Measurements from ENCODE around the gene EDIL3.
"Not testable (repeated sequence)": the region's sequence is repeated elsewhere in the genome, so short reads cannot be mapped to it uniquely, and the experiment has no call there.

The EDIL3 gene

DNA sequence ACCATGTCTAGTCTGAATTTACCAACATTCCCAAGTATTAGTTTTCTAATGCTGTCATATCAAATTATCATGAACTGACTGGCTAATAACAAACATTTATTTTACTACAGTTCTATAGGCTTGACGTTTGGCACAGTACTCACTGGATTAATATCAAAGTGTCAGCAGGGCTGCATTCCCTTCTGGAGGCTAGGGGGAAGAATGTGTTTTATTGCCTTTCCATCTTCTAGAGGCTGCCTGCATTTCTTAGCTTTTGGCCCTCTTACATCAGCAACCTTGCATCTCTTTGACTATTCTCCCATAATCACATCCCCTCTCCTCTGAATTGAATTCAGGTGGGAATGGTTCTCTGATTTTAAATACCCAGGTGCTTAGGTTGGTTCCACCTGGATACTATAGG lies 84.7 kb downstream of the EDIL3 start:
- no peak overlapping the region for H2AK5ac ChIP-seq (ENCODE audit: low read length, severe bottlenecking)
- no peak overlapping the region for H3K23ac ChIP-seq (ENCODE audit: low read length in 2 of 2)
- no peak overlapping the region for H2BK15ac ChIP-seq (ENCODE audit: low read depth, poor library complexity, severe bottlenecking)
- H4K8ac ChIP-seq (ENCODE audit: low read length) = no peak overlapping the region
- no peak overlapping the region for H4K91ac ChIP-seq (ENCODE audit: low read length)
- H3K4me3 ChIP-seq (ENCODE audit: insufficient read depth in 1 of 2, low read depth in 1 of 2, low read length in 2 of 2) = no peak overlapping the region
- no peak overlapping the region for H2BK120ac ChIP-seq (ENCODE audit: low read depth, low read length)
- H2AFZ ChIP-seq (ENCODE audit: low read depth, low read length) = no peak overlapping the region
- H3K36me3 ChIP-seq (ENCODE audit: control insufficient read depth in 1 of 2, insufficient read depth in 2 of 2, low read depth in 1 of 2, low read length in 2 of 2) = no peaks in the 10 kb centered on the region
- H3K79me1 ChIP-seq (replicated peaks; ENCODE audit: low read length, poor library complexity, severe bottlenecking) = no peaks in the 10 kb centered on the region
- no peak overlapping the region for H3K4me2 ChIP-seq (ENCODE audit: low read length, poor library complexity, severe bottlenecking)
- no peaks in the 10 kb centered on the region for H3K27me3 ChIP-seq (ENCODE audit: control insufficient read depth in 1 of 2, insufficient read depth in 1 of 2, low read length in 2 of 2)
- H3K18ac ChIP-seq (ENCODE audit: low read depth in 1 of 2, low read length in 2 of 2) = no peak overlapping the region
- 83% methylated on average over 1 of the region's 1 CpG for WGBS
- no peak overlapping the region for H2BK12ac ChIP-seq (ENCODE audit: low read length in 2 of 2)
- H3K14ac ChIP-seq (ENCODE audit: low read length in 2 of 2) = no peak overlapping the region
- H3K4ac ChIP-seq (ENCODE audit: low read depth in 1 of 2, low read length in 2 of 2) = no peak overlapping the region
- no peak overlapping the region for H3K9ac ChIP-seq (ENCODE audit: low read length)
- H3K4me1 ChIP-seq (ENCODE audit: control insufficient read depth, insufficient read depth, low read depth, low read length) = no peaks in the 10 kb centered on the region
- no peaks in the 10 kb centered on the region for H3K9me3 ChIP-seq (ENCODE audit: control insufficient read depth, low read length)
- DNase-seq = no peak
- no peak overlapping the region for H3K27ac ChIP-seq (ENCODE audit: low read length, poor library complexity, severe bottlenecking)
- H2BK5ac ChIP-seq (ENCODE audit: low read depth, low read length, poor library complexity, severe bottlenecking) = no peak overlapping the region

DNA sequence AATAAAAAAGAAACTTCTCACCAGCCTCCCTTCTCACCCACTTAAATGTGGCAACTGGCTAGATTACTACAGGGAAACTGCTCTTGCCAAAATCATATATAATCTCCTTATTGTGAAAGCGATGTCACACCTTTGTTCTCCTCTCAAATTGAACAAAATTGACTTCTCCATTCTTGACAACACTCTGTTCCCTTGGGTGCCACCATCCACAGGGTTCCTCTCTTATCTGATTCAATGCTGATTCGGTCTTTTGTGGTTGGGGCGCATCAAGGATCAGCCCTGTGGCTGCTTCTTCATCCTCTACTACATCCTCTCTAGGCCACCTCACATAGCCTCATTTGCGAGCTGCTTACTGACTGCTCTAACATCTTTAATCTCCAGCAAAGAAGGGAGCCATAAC lies 86.1 kb downstream of the EDIL3 start:
- H3K4me3 ChIP-seq (ENCODE audit: insufficient read depth in 1 of 2, low read depth in 1 of 2, low read length in 2 of 2) = no peak overlapping the region
- H3K9ac ChIP-seq (ENCODE audit: low read length) = no peak overlapping the region
- DNase-seq = no peak
- H3K18ac ChIP-seq (ENCODE audit: low read depth in 1 of 2, low read length in 2 of 2) = no peak overlapping the region
- H3K14ac ChIP-seq (ENCODE audit: low read length in 2 of 2) = no peak overlapping the region
- H4K91ac ChIP-seq (ENCODE audit: low read length) = no peak overlapping the region
- H2AK5ac ChIP-seq (ENCODE audit: low read length, severe bottlenecking) = peak overlapping the region; percentile 43
- WGBS = 93% methylated on average over 3 of the region's 4 CpGs
- no peaks in the 10 kb centered on the region for H3K27me3 ChIP-seq (ENCODE audit: control insufficient read depth in 1 of 2, insufficient read depth in 1 of 2, low read length in 2 of 2)
- no peak overlapping the region for H2BK5ac ChIP-seq (ENCODE audit: low read depth, low read length, poor library complexity, severe bottlenecking)
- H3K36me3 ChIP-seq (ENCODE audit: control insufficient read depth in 1 of 2, insufficient read depth in 2 of 2, low read depth in 1 of 2, low read length in 2 of 2) = no peaks in the 10 kb centered on the region
- H3K4ac ChIP-seq (ENCODE audit: low read depth in 1 of 2, low read length in 2 of 2) = no peak overlapping the region
- no peak overlapping the region for H2AFZ ChIP-seq (ENCODE audit: low read depth, low read length)
- H2BK120ac ChIP-seq (ENCODE audit: low read depth, low read length) = no peak overlapping the region
- no peaks in the 10 kb centered on the region for H3K79me1 ChIP-seq (replicated peaks; ENCODE audit: low read length, poor library complexity, severe bottlenecking)
- H3K4me1 ChIP-seq (ENCODE audit: control insufficient read depth, insufficient read depth, low read depth, low read length) = no peaks in the 10 kb centered on the region
- H2BK15ac ChIP-seq (ENCODE audit: low read depth, poor library complexity, severe bottlenecking) = no peak overlapping the region
- H3K23ac ChIP-seq (ENCODE audit: low read length in 2 of 2) = no peak overlapping the region
- H3K9me3 ChIP-seq (ENCODE audit: control insufficient read depth, low read length) = no peaks in the 10 kb centered on the region
- H4K8ac ChIP-seq (ENCODE audit: low read length) = no peak overlapping the region
- no peak overlapping the region for H3K4me2 ChIP-seq (ENCODE audit: low read length, poor library complexity, severe bottlenecking)
- H2BK12ac ChIP-seq (ENCODE audit: low read length in 2 of 2) = no peak overlapping the region
- no peak overlapping the region for H3K27ac ChIP-seq (ENCODE audit: low read length, poor library complexity, severe bottlenecking)

DNA sequence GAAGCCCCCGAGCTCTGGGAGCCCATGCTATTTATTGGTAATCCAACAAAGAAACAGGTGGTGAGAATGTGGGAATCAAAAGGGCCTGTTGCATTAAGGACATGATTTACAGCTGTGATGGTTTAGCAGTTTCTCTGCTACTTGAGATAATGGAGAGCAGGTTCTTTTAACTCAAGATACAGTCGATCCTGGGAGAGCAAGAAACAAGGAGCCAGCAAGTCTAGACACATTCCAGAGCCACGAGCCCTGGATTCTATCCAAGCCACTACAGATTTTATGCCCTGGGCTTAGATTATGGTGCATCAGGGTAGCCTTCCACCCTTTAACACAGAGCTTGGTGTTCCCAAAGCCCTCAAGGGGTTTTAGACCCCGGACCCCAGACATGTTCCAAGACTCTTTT lies 87.0 kb downstream of the EDIL3 start:
- H2BK5ac ChIP-seq (ENCODE audit: low read depth, low read length, poor library complexity, severe bottlenecking); H3K14ac ChIP-seq (ENCODE audit: low read length in 2 of 2); H2BK15ac ChIP-seq (ENCODE audit: low read depth, poor library complexity, severe bottlenecking); H2AFZ ChIP-seq (ENCODE audit: low read depth, low read length); H3K4ac ChIP-seq (ENCODE audit: low read depth in 1 of 2, low read length in 2 of 2); H3K27me3 ChIP-seq (ENCODE audit: control insufficient read depth in 1 of 2, insufficient read depth in 1 of 2, low read length in 2 of 2); H3K4me2 ChIP-seq (ENCODE audit: low read length, poor library complexity, severe bottlenecking); H3K18ac ChIP-seq (ENCODE audit: low read depth in 1 of 2, low read length in 2 of 2); H4K91ac ChIP-seq (ENCODE audit: low read length); H3K79me1 ChIP-seq (replicated peaks; ENCODE audit: low read length, poor library complexity, severe bottlenecking); H3K4me1 ChIP-seq (ENCODE audit: control insufficient read depth, insufficient read depth, low read depth, low read length); H3K4me3 ChIP-seq (ENCODE audit: insufficient read depth in 1 of 2, low read depth in 1 of 2, low read length in 2 of 2); H4K8ac ChIP-seq (ENCODE audit: low read length); H3K9me3 ChIP-seq (ENCODE audit: control insufficient read depth, low read length); H3K36me3 ChIP-seq (ENCODE audit: control insufficient read depth in 1 of 2, insufficient read depth in 2 of 2, low read depth in 1 of 2, low read length in 2 of 2); H2BK120ac ChIP-seq (ENCODE audit: low read depth, low read length); H2BK12ac ChIP-seq (ENCODE audit: low read length in 2 of 2); DNase-seq; H3K23ac ChIP-seq (ENCODE audit: low read length in 2 of 2); H3K9ac ChIP-seq (ENCODE audit: low read length): not testable (repeated sequence)
- Histone ChIP-seq H2AK5ac (ENCODE audit: low read length, severe bottlenecking) (peak overlapping the region; percentile 32), H3K27ac (ENCODE audit: low read length, poor library complexity, severe bottlenecking) (peak overlapping the region; percentile 35)
- WGBS = 51% methylated on average over 4 of the region's 4 CpGs

DNA sequence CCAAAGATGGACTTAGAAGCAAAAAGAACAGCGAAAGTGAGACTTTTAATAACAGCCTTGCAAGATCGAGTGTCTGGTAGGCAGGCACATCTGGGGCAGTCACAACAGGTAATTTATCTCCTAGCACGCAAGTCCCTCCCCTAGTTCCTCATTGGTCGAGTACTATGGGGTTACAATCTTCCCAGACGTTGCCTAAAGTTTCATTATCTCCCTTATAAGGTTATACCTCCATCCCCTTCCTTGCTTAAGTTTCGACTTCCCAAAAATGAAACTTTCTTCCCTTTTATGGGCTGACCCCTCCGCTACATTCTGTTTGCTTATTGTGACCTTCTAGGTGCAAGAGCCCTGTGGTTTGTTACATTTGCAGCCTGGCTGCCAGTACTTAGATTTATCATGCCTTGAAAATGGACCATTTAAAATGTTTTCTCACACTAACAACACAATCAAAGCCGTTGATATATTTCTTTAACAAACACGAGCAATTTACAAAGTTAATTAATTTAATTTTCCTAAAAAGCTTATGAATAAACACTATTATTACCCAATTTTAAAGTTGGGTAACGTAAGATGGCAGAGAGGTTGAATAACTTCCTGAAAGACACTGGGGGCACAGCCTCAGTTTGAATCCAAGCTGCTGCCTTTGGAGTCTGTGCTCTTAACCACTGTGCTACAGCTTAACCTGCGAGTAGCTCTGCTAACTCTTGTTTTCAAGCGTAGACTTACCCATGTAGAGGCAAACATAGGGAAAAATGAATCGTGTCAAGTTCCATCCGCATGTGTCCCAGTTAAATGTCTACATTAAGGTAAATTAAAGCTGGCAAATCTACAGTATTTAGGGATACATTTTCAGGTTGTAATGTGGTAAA lies 91.7 kb downstream of the EDIL3 start:
- DNase-seq = no peak
- Histone ChIP-seq H3K27ac (ENCODE audit: low read length, poor library complexity, severe bottlenecking) (peak overlapping the region; percentile 57), H4K91ac (ENCODE audit: low read length) (no peak overlapping the region), H3K36me3 (ENCODE audit: control insufficient read depth in 1 of 2, insufficient read depth in 2 of 2, low read depth in 1 of 2, low read length in 2 of 2) (no peaks in the 10 kb centered on the region), H3K4ac (ENCODE audit: low read depth in 1 of 2, low read length in 2 of 2) (no peak overlapping the region), H3K4me1 (ENCODE audit: control insufficient read depth, insufficient read depth, low read depth, low read length) (no peaks in the 10 kb centered on the region), H3K9me3 (ENCODE audit: control insufficient read depth, low read length) (no peaks in the 10 kb centered on the region), H2BK120ac (ENCODE audit: low read depth, low read length) (no peak overlapping the region), H3K9ac (ENCODE audit: low read length) (no peak overlapping the region), H3K79me1 (replicated peaks; ENCODE audit: low read length, poor library complexity, severe bottlenecking) (no peaks in the 10 kb centered on the region), H4K8ac (ENCODE audit: low read length) (no peak overlapping the region), H2BK12ac (ENCODE audit: low read length in 2 of 2) (no peak overlapping the region), H3K18ac (ENCODE audit: low read depth in 1 of 2, low read length in 2 of 2) (no peak overlapping the region), H3K4me2 (ENCODE audit: low read length, poor library complexity, severe bottlenecking) (no peak overlapping the region), H2AFZ (ENCODE audit: low read depth, low read length) (no peak overlapping the region), H3K4me3 (ENCODE audit: insufficient read depth in 1 of 2, low read depth in 1 of 2, low read length in 2 of 2) (no peak overlapping the region), H3K14ac (ENCODE audit: low read length in 2 of 2) (no peak overlapping the region), H3K27me3 (ENCODE audit: control insufficient read depth in 1 of 2, insufficient read depth in 1 of 2, low read length in 2 of 2) (no peaks in the 10 kb centered on the region), H2BK15ac (ENCODE audit: low read depth, poor library complexity, severe bottlenecking) (no peak overlapping the region), H2BK5ac (ENCODE audit: low read depth, low read length, poor library complexity, severe bottlenecking) (no peak overlapping the region), H3K23ac (ENCODE audit: low read length in 2 of 2) (no peak overlapping the region), H2AK5ac (ENCODE audit: low read length, severe bottlenecking) (no peak overlapping the region)
- 85% methylated on average over 12 of the region's 14 CpGs for WGBS
